T-cell (primary cell): ENCODE measurements around the gene ACOT2. TPM values are rescaled to one million over a fixed set of nuclear protein-coding genes. Genes with fewer than 3 reads are reported as not detected.

Experiments used
- ATAC-seq, 4 experiments: fragments of 200-7000 bp in 3 of 4; fragments of 150-1000 bp in 1 of 4; cut with Tn5 transposase; replicated peaks in 1 of 4; 1 replicate in 3 of 4; 2 replicates in 1 of 4; pipeline ENCODE4 v1.10.0; 2021; ENCODE audit warnings: moderate library complexity in 3 of 4, mild to moderate bottlenecking in 2 of 4, moderate number of reproducible peaks in 1 of 4
- CTCF ChIA-PET, 2 donors: fragments of 300-600 bp; sonication (Branson Sonifier 250); formaldehyde crosslinking; loops; one replicate each; lab custom pipeline; 2022; ENCODE audit warnings: antibody characterized with exemption in 2 of 2; lab: Charles Lee
- POLR2A ChIA-PET, 2 donors: fragments of 300-600 bp; sonication (Branson Sonifier 250); formaldehyde crosslinking; loops; one replicate each; lab custom pipeline; 2022; ENCODE audit warnings: antibody characterized with exemption in 2 of 2; lab: Charles Lee
- DNase-seq, 35 experiments: peaks; one replicate each; pipeline versions ENCODE4 v3.0.0 to v3.0.0-alpha.2; 2013 to 2023
- H3K27ac ChIP-seq: one replicate; pipeline ENCODE4 v1.5.1; 2013; ENCODE audit warnings: low read length
- H3K27me3 ChIP-seq, 2 experiments: replicated peaks in 1 of 2; 1 replicate in 1 of 2; 2 replicates in 1 of 2; pipeline versions ENCODE4 v1.6.1 to v1.7.0; 2013; ENCODE audit warnings: low read length in 1 of 2, mixed read lengths in 1 of 2; ENCODE audit not compliant: control insufficient read depth in 2 of 2, insufficient read depth in 2 of 2; ENCODE audit errors: extremely low read depth in 1 of 2
- H3K36me3 ChIP-seq, 2 donors: 1 replicate in 1 of 2; 2 replicates in 1 of 2; pipeline versions ENCODE4 v1.6.1 to v1.7.0; 2013; ENCODE audit warnings: low read length in 1 of 2; ENCODE audit not compliant: control insufficient read depth in 2 of 2, insufficient read depth in 1 of 2; ENCODE audit errors: extremely low read depth in 1 of 2
- H3K4me1 ChIP-seq, 2 experiments: 1 replicate in 1 of 2; 2 replicates in 1 of 2; pipeline versions ENCODE4 v1.6.1 to v1.7.0; 2013; ENCODE audit warnings: low read length in 2 of 2, mixed read lengths in 1 of 2; ENCODE audit not compliant: insufficient read depth in 2 of 2, control insufficient read depth in 1 of 2; ENCODE audit errors: extremely low read depth in 1 of 2
- H3K4me3 ChIP-seq, 2 donors: 1 replicate in 1 of 2; 2 replicates in 1 of 2; pipeline versions ENCODE4 v1.5.1 to v1.7.0; 2013; ENCODE audit warnings: mild to moderate bottlenecking in 2 of 2, low read length in 1 of 2, moderate library complexity in 1 of 2; ENCODE audit not compliant: control insufficient read depth in 1 of 2; ENCODE audit errors: extremely low read depth in 1 of 2
- H3K9me3 ChIP-seq: 2 replicates; pipeline ENCODE4 v1.7.0; 2013
- H3K27ac Mint-ChIP-seq, 2 donors: one replicate each; pipeline ENCODE4 v1.8.0; 2020 to 2021; ENCODE audit warnings: mild to moderate bottlenecking in 2 of 2, mixed read lengths in 2 of 2
- H3K27me3 Mint-ChIP-seq, 2 donors: one replicate each; pipeline ENCODE4 v1.8.0; 2021 to 2022; ENCODE audit warnings: mixed read lengths in 2 of 2
- H3K36me3 Mint-ChIP-seq: one replicate; pipeline ENCODE4 v1.8.0; 2021; ENCODE audit warnings: mixed read lengths
- H3K4me1 Mint-ChIP-seq, 3 donors: one replicate each; pipeline ENCODE4 v1.8.0; 2020 to 2022; ENCODE audit warnings: mixed read lengths in 3 of 3, mild to moderate bottlenecking in 1 of 3
- H3K4me3 Mint-ChIP-seq, 3 donors: one replicate each; pipeline ENCODE4 v1.8.0; 2020 to 2022; ENCODE audit warnings: mild to moderate bottlenecking in 3 of 3, mixed read lengths in 3 of 3, moderate library complexity in 3 of 3
- H3K9me3 Mint-ChIP-seq, 3 donors: one replicate each; pipeline ENCODE4 v1.8.0; 2020 to 2022; ENCODE audit warnings: mixed read lengths in 3 of 3
- WGBS: methylation state at CpG from one replicate; pipeline ENCODE4 v1.1.5; 2013; ENCODE audit warnings: missing lambda C conversion rate; ENCODE audit not compliant: insufficient coverage; 5-methylcytosine and 5-hydroxymethylcytosine counted together
- total RNA-seq, 35 experiments: library from RNA in 6 of 35; stranded (reverse) in 6 of 35; fragments of 120-200 nt in 1 of 35; gene quantifications; one replicate each; pipeline versions ENCODE4 v1.2.1 to v1.2.4 and lab custom pipeline; 2013 to 2026

Gene ACOT2
- total RNA-seq, 5 donors from 2014 or later (not counting 1 experiment from before 2014, with no cell fraction given), result 11.8 to 14.7 (median 12.9) TPM

DNA sequence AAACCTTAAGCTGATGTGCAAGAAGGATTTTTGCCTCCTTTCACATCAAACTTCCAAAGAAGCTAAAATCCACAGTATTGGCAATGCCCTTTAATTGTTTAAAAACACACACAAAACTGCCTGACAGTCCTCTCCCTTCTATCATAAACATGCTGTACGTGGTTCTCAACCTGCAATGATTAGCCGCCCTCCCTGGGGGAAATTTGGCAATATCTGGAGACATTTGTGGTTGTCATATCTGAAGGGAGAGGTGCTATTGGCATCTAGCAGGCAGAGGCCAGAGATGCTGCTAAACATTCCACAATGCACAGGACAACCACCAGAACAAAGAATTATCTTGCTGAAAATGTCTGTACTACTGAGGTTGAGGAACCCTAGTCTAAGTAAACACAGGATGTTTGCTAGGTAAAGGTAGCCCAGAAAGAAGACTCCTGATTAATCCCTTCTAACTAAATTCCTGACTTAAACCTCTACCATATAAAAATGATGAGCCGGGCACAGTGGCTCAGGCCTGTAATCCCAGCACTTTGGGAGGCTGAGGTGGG, 44.5 kb downstream of the ACOT2 start:
- Histone ChIP-seq H3K36me3 (no peaks in the 10 kb centered on the region), H3K9me3 (no peaks in the 10 kb centered on the region), H3K4me3 (peak overlapping the region in 1 of 2 donors; percentile 63), H3K27me3 (no peaks in the 10 kb centered on the region), H3K27ac (no peak overlapping the region), H3K4me1 (peaks cover 0 to 10% of the 10 kb centered on the region in 2 experiments)
- ATAC-seq, result no peak
- no CpG with 5 or more reads among the region's 3 CpGs for WGBS
- H3K27ac Mint-ChIP-seq, result peak overlapping the region in 1 of 2 donors; percentile 92
- ChIA-PET CTCF (interaction anchor here in 1 of 2 donors (1.4 to 1.5 kb wide), 2 partner anchors 22 to 45 kb away, joined by 4 to 17 read pairs; partner anchors contain the start of genes ACOT2 and ACOT4), POLR2A (interaction anchor here in 1 of 2 donors (0.7 to 1.1 kb wide), 2 partner anchors 46 to 1223 kb away, joined by 7 to 9 read pairs; no protein-coding TSS in a partner anchor)
- peak overlapping the region; percentile 80 to 88 (median 85) for H3K4me3 Mint-ChIP-seq
- DNase-seq, result no peak
- no peaks in the 10 kb centered on the region for H3K36me3 Mint-ChIP-seq
- no peaks in the 10 kb centered on the region for H3K27me3 Mint-ChIP-seq
- H3K4me1 Mint-ChIP-seq, result peaks cover 5 to 6% (median 6%) of the 10 kb centered on the region in 3 donors
- H3K9me3 Mint-ChIP-seq, result no peaks in the 10 kb centered on the region

DNA sequence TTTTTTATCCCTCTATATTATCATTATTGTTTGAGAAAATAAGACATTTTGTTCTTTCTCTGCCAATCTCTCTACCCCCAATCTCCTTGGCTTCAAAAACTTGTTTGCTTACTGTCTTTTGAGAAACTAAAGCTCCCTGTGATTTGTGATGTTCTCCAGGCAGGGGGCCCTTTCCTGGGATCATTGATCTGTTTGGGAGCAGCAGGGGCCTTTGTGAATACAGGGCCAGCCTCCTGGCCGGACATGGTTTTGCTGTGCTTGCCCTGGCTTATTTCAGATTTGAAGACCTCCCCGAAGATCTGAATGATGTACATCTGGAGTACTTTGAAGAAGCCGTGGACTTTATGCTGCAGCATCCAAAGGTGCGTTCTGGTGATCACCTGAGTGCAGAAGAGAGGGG, 47.8 kb downstream of the ACOT2 start:
- Mint-ChIP-seq H3K36me3 (no peaks in the 10 kb centered on the region), H3K9me3 (no peaks in the 10 kb centered on the region), H3K4me1 (peaks cover 5 to 6% (median 6%) of the 10 kb centered on the region in 3 donors), H3K4me3 (no peak overlapping the region), H3K27me3 (no peaks in the 10 kb centered on the region), H3K27ac (no peak overlapping the region)
- H3K27me3 ChIP-seq, result no peaks in the 10 kb centered on the region
- ChIA-PET POLR2A (interaction anchor here in 1 of 2 donors (0.6 kb wide), 1 partner anchor 391 kb away, joined by 5 read pairs; no protein-coding TSS in a partner anchor), CTCF (no interaction called here)
- no peaks in the 10 kb centered on the region for H3K36me3 ChIP-seq
- H3K4me1 ChIP-seq, result peaks cover 0 to 10% of the 10 kb centered on the region in 2 experiments
- H3K9me3 ChIP-seq, result no peaks in the 10 kb centered on the region
- no peak overlapping the region for H3K4me3 ChIP-seq
- ATAC-seq, result no peak
- WGBS, result 89% methylated on average over 4 of the region's 4 CpGs
- no peak overlapping the region for H3K27ac ChIP-seq
- DNase-seq, result no peak

DNA sequence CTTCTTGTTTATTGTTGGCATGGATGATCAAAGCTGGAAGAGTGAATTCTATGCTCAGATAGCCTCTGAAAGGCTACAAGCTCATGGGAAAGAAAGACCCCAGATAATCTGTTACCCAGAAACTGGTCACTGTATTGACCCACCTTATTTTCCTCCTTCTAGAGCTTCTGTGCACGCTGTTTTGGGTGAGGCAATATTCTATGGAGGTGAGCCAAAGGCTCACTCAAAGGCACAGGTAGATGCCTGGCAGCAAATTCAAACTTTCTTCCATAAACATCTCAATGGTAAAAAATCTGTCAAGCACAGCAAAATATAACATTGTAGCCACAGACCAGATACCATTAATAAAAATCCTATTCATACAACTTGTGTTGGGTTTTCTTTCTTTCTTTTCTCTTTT, 50.5 kb downstream of the ACOT2 start:
- no peak for ATAC-seq
- ChIA-PET CTCF (no interaction called here), POLR2A (no interaction called here)
- H3K4me1 ChIP-seq, result no peaks in the 10 kb centered on the region
- H3K9me3 Mint-ChIP-seq, result no peaks in the 10 kb centered on the region
- H3K4me3 ChIP-seq, result no peak overlapping the region
- no peaks in the 10 kb centered on the region for H3K4me1 Mint-ChIP-seq
- WGBS, result no CpG with 5 or more reads among the region's 1 CpG
- H3K9me3 ChIP-seq, result no peaks in the 10 kb centered on the region
- no peak for DNase-seq
- H3K27ac Mint-ChIP-seq, result no peak overlapping the region
- no peaks in the 10 kb centered on the region for H3K36me3 Mint-ChIP-seq
- no peaks in the 10 kb centered on the region for H3K27me3 Mint-ChIP-seq
- no peak overlapping the region for H3K4me3 Mint-ChIP-seq
- H3K27ac ChIP-seq, result no peak overlapping the region
- H3K36me3 ChIP-seq, result no peaks in the 10 kb centered on the region
- no peaks in the 10 kb centered on the region for H3K27me3 ChIP-seq

DNA sequence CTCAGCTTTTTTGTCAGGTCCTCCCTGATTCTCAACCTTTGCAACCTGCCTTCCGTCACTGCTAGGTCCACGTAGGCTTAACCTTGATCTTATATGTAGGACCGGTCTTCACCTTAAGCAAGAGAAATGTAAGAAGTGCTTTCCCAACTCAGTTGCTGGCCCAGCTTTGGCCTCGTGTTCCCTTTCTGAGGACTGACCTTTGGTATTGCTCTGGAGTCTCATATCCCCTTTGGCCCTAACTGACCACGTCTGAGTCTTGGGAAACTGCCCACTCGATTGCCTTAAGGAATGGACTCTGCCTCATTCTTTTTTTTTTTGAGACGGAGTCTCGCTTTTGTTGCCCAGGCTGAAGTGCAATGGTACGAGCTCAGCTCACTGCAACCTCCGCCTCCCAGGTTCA, 51.3 kb downstream of the ACOT2 start:
- no peaks in the 10 kb centered on the region for H3K9me3 Mint-ChIP-seq
- POLR2A ChIA-PET, result no interaction called here
- Histone ChIP-seq H3K27me3 (no peaks in the 10 kb centered on the region), H3K4me3 (no peak overlapping the region), H3K4me1 (no peaks in the 10 kb centered on the region), H3K27ac (no peak overlapping the region), H3K36me3 (no peaks in the 10 kb centered on the region), H3K9me3 (no peaks in the 10 kb centered on the region)
- DNase-seq (no peak), ATAC-seq (no peak)
- WGBS, result 80% methylated on average over 7 of the region's 10 CpGs
- CTCF ChIA-PET, result no interaction called here
- H3K4me3 Mint-ChIP-seq, result no peak overlapping the region
- H3K27ac Mint-ChIP-seq, result no peak overlapping the region
- no peaks in the 10 kb centered on the region for H3K36me3 Mint-ChIP-seq
- no peaks in the 10 kb centered on the region for H3K27me3 Mint-ChIP-seq
- no peaks in the 10 kb centered on the region for H3K4me1 Mint-ChIP-seq

DNA sequence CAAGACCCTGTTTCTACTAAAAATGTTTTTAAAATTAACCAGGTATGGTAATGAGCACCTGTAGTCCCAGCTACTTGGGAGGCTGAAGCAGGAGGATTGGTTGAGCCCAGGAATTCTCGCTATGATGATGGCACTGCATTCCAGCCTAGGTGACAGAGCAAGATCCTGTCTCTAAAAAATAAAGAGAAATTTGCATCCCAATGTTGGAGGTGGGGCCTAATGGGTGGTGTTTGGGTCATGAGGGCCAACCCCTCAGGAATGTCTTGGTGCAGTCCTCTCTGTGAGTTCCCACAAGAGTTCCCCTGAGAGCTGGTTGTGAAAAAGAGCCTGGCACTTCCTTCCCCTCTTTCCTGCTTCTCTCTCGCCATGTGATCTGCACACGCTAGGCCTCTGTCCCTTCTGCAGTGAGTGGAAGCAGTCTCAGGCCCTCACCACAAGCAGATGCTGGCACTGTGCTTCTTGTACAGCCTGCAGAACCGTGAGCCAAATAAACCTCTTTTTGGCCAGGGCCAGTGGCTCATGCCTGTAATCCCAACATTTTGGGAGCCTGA, 54.6 kb downstream of the ACOT2 start:
- ATAC-seq (no peak), DNase-seq (no peak)
- H3K36me3 Mint-ChIP-seq, result no peaks in the 10 kb centered on the region
- no peaks in the 10 kb centered on the region for H3K27me3 Mint-ChIP-seq
- Histone ChIP-seq H3K4me3 (no peak overlapping the region), H3K27me3 (peaks cover 0 to 3% of the 10 kb centered on the region in 2 experiments), H3K9me3 (no peaks in the 10 kb centered on the region), H3K4me1 (no peaks in the 10 kb centered on the region), H3K36me3 (no peaks in the 10 kb centered on the region), H3K27ac (no peak overlapping the region)
- H3K27ac Mint-ChIP-seq, result no peak overlapping the region
- 100% methylated on average over 2 of the region's 4 CpGs for WGBS
- no peaks in the 10 kb centered on the region for H3K4me1 Mint-ChIP-seq
- CTCF ChIA-PET, result no interaction called here
- no peak overlapping the region for H3K4me3 Mint-ChIP-seq
- no peaks in the 10 kb centered on the region for H3K9me3 Mint-ChIP-seq
- POLR2A ChIA-PET, result interaction anchor here in 1 of 2 donors (0.6 kb wide), 1 partner anchor 53 kb away, joined by 7 read pairs; no protein-coding TSS in a partner anchor
